KG1 (cell line): Measurements from ENCODE around the gene CRPPA.

Experiments
- DNase-seq: peaks from one replicate; lab custom pipeline; 2025; lab: John Stamatoyannopoulos, UW

Gene CRPPA

DNA sequence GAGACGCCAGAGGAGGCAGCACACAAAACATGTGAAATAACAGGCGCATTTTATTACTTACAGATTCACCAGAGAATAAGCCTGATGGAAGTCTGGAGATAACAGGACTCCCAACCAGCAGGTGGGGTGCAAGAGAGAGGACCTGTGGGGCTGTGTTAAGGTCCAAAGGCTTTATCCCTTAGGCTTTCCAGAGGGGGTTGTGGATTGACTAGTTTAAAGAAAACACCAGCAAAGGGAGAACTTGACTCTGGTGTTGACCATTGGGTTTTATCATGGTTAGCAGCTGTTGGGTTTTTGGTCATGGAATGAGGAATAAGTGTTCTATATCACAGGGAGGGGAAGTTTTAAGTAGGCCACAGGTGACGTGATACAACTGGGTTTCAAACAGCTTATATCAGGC, 1.6 kb upstream of the CRPPA start:
- DNase-seq: no peak

DNA sequence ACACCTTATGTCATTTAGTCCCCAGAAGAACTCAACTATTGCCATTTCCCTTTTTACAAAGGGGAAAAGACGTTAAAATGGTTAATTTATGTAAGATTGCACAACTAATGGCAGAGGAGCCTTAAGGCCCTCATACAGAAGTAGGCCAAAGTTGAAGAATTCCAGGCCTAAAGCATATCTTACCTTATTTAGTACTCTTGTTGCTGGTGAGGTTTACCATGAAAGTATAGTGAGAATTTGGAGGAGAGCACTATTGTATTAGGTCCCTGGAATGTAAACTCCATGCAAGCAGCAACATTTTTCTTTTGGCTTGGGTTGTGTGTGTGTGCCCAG, 731 bp upstream of the CRPPA start:
- peak; percentile 48 for DNase-seq

DNA sequence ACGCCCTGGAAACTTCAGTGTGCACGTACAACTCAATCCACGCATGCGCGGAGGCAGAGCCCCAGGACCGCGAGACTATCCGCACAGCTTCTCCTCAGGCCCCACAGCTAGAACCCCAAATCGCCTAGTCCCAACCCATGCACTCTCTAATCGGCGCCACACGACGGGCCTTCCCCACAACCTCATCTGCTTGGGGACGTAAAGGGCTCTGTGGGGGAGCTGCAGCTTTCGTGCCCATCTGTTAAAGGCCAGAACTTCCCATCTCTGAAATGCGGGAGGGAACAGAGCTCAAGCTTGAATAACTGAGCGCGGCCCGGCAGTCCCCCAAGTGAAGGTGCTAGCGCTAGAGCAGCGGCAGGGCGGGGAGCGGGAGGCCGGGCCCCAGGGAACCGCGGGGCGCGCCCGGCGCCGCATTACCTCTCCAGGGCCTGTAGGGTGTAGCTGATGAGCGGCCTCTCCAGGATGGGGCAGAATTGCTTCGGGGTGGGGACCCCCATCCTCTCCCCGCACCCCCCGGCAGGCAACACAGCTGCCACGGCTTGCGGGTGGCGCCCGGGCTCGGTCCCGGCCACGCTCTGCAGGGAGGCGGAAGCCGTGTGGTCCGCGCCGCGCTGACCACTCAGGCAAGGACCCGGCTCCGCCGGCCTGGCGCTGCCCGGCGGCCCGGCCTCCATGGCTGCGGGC, 547 bp downstream of the CRPPA start:
- DNase-seq: peak; percentile 93

DNA sequence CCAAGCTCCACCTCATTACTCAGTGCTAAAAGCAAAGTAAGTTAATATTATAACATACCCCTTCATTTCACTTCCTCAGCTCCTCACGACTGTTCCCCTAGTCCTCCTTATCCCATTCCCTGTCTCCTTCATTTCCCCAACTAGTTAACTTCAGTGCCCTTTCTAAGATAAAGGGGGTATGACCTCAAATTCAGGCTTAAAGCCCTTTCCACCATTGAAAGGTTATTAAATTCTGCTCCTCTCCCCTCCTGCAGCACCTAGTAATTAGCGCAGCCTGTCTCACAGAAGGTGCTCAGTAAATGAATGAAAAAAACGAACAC, 1.0 kb downstream of the CRPPA start:
- DNase-seq: no peak

DNA sequence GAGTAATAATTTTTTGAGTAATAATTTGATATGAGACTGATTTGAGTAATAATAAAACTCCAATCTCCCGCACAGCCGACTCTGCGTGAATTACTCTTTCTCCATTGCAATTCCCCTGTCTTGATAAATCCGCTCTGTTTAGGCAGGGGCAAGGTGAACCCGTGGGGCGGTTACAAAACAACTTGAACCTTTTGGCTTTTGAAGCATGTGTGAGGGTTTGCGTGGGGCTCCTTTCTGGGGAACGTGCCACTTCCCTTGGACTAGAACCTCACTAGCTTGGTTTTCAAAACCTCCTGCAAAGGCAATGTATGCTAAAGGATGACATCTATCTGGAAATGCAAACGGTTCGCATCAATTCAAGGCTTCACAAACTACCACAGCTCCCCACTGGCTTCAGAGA, 1.5 kb downstream of the CRPPA start:
- no peak for DNase-seq

DNA sequence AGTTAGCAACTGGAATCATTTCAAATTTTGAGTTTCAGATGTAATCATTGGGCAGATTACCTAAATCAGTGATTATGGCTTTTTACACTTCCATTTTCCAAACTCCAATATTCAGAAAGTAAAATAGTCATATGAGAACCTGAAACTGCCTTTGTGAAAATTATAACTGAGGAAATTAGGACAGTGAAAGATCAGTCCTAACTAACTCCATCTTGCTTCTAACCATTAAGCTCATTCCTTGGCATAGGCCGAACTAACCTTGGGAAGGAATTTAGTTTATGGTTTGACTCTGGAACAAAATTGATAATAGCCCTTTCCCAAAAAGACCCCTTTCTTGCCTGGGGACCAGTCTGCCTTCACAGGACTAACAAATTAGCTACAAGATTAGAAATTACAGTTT, 2.2 kb downstream of the CRPPA start:
- DNase-seq: no peak

DNA sequence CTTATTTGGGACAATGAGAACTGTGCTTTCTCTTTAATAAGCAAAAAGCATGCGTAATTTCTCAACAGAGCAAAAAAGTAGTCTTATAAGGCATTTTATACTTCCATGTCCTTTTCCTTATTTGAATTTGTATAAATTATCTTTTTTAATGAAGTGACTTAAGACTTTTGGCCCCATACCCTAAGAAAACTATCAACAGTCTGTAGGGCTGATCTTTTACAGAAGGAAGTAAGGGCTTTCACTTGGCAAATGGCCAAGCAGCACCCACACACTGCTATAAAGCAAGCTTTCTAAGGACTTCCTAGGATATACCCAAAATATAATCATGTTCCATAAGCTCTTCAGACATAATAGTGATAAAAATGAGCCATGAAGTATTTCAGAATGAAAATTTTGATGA, 3.4 kb downstream of the CRPPA start:
- no peak for DNase-seq

DNA sequence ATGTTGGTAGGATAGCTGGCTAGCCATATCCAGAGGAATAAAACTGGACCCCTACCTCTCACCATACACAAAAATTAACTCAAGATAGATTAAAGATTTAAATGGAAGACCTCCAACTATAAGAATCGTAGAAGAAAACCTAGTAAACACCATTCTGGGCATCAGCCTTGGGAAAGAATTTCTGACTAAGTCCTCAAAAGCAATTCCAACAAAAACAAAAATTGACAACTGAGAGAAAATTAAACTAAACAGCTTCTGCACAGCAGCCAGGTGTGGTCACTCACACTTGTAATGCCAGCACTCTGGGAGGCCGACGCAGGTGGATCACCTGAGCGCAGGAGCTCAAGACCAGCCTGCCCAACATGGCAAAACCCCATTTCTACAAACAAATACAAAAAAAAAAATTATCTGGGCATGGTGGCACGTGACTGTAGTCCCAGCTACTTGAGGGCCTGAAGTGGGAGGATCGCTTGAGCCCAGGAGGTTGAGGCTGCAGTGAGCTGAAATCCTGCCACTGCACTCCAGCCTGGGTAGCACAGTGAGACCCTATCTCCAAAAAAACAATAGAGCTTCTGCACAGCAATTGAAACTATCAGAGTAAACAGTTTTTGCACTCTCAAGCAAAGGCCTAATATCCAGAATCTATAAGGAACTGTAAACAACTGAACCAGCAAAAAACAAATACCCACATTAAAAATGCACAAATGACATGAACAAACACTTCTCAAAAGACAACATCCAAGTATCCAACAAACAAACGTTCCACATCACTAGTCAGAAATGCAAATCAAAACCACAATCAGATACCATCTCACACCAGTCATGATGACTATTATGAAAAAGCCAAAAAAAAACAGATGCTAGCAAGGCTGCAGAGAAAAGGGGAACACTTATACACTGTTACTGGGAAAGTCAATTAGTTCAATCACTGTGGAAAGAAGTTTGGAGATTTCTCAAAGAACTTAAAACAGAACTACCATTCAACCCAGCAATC, 4.8 kb downstream of the CRPPA start:
- no peak for DNase-seq

DNA sequence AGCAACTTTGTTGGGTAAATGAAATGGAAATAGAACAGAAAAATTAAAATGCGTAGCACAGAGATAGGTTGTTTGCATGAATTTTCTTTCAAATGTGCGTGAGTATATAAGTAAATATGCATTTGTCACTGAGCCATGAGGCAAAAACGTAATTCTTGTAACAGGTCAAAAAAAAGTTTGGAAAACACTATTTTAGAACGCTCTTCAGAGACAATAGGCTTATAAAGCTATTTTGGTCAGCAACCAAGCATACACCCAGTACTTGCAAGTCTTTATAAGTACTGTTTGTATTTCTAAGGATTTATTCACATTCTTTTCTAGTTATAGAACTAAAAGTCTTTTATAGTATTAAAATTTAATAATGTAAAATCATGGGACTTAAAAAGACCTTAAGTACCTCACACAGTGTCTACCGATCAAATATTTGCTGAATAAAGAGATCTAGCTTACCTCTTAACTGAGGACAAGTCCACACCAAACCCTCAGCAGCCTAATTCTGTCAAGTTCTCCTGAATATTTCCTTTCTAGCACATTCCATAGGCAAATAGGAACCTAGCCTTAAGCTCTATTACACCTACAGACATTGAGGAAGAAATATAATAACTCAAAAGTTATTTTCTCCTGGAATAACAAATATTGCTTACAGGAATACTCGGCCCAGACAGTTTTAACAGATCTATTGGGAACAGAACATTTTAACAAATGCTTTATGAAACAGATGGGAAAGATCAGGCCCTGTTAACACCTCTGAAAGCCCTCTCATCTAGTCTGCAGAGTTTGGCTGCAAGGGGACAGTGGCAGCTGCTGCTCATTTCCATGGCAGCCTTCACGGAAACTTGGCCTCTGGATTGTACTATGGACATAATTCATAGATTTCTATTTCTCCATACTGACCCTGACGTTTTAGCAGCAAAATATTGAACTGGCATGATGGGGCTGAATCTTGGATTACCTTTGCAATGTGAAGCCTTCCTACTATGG, 8.8 kb downstream of the CRPPA start:
- DNase-seq: no peak

DNA sequence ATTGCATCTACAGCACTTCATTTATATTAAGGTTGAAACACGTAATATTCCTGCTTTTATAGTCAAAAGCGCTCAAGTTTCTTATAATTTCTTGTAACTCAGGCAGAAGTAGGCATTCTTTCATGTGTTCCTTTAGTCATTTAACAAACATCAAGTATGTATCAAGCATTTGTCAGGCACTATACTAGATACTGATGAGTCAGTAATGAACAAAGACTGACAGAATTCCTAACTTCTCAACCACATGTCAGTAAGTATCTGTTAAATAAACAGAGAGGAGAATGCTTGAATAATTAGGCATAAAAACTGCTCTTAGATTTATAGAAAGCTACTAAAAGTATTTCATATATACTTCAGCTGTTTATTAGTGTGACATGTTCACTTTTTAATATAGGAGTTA, 9.9 kb downstream of the CRPPA start:
- no peak for DNase-seq

DNA sequence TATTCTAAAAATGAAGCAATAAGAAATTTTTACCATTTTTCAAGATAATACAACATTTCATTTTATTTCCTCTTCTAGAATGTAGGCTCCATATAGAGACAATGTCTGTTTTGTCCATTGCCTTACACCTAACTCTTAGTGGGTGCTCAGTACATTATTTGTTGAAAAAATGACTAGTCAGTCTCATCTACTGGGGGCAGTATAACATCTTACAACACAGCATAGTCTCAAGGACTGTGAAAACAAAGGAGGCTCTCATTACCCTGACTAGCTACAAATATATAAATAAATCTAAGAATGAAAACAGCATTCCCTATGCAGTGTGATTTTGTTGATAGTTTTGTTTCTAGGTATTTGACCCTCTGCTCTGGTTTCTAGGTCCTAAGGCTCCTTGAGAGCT, 11.6 kb downstream of the CRPPA start:
- no peak for DNase-seq

DNA sequence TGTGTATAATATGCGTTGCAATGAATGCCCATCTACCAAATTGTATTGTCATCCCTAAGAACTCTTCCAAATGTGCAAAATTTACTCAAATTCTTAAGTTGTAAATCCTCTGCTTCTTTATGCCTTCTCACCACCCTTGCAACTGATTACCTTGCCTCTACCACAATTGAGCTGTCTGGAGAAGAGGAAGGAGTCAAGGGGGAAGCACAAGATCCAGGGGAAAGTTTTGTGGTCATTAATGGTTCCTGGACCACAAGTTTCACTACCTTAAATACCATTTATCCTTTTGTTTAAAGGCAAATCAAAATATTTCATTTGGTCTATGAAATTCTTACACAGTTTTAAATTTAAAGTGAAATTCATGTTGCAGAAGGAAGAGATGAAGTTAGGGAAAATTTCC, 16.7 kb downstream of the CRPPA start:
- DNase-seq: no peak

DNA sequence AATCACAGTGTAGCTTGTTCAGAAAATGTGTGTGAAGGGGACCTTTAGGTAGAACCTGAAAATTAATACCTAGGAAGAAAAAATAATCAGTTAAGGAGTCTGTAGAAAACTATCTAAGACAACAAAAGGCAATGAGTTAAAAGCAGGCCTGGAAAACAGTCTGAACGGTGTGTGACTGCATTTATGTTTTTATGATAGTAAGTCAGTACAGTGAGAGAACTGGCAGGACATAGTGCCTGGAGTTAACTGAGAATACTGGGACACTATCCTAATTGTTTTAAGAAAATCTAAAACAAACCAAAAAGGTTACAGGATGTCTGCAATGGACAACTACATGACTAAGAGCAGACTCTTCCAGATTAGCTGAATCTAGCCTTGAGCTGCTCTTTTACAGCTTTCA, 17.9 kb downstream of the CRPPA start:
- no peak for DNase-seq

DNA sequence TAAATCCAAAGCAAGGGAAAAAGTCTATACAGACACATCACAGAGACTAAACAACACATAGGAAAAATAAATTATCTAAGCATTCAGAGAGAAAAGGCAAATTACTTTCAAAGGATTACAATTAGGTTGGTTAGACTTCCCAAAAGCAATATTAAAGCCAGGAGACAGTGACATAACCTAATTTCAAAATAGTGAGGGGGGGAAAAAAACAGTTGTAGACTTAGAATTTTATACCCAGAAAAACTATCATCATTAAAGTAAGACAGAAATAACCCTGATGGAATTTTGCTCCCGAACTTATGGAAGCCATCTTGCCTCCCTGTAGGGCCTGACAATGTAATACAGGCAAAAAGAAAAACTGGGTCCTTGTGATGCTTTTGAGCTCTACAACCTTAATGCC, 18.4 kb downstream of the CRPPA start:
- DNase-seq: no peak

DNA sequence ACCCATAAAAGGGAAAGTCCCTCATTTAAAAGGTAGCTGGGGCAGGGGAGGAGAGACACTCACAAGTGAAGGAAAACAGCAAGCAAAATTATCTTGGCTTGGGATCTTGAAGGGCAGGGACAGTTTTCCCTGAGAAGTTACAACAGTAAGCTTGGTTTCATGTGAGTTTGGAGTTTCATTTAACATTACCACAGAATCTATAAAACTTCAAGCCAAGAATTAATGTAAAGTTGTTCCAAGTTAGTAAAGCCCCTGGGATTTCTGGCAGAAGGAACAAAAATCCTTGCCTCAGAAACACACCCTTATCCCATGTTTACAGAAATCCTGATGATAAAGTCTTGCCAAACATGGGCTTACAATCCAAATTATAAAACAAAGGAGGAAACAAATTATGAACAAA, 19.2 kb downstream of the CRPPA start:
- DNase-seq: no peak

DNA sequence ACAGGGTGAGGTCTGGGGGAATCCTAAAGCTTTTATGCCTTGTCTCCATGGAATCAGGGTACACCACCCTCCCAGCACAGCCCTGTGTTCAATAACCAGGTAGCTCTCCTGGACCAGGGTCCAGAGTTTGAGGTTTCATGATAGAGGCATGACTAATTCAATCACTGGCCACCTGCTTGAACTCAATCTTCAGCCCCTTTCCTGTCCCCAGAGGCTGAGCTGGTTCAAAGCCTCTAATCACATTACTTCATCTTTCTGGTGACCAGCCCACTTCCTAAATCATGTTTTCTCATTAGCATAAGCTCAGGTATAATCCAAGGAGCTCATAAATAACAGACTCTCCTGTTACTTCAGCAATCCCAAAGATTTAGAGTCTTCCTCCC, 20.5 kb downstream of the CRPPA start:
- DNase-seq: no peak

DNA sequence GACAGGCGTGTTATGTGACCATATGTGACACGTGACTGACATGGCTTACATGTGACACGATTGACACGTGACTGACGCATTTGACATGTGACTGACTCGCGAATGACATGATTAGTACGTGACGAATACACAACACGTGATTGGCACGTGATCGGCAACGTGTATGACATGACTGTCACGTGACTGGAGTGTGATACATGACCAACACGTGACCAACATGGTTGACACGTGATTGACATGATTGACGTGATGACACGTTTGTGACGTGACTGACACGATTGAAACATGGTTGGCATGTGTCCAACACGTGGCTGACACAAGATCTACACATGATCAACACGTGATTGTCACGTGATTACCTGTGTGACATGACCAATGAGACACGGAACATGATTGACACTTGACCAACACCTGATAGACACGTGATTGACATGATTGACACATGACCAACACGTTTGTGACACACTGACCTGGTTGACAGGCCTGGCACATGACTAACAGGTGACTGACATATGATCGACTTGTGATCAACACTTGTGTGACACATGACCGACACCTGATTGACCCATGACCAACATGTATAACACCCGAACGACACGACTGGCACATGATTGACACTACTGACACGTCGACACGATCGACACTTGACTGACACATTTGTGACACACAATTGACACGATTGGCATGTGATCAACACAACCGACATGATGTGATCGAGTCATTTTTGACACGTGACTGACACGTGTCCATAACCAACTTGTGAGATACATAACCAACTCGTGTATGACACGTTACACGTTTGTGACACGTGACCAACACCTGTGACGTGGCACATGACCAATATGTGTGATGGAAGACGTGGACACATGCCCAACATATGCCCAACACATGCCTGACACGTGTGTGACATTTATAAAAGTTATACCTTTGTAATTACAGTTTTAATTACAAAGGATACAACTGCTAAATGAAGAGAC, 21.1 kb downstream of the CRPPA start:
- no peak for DNase-seq

DNA sequence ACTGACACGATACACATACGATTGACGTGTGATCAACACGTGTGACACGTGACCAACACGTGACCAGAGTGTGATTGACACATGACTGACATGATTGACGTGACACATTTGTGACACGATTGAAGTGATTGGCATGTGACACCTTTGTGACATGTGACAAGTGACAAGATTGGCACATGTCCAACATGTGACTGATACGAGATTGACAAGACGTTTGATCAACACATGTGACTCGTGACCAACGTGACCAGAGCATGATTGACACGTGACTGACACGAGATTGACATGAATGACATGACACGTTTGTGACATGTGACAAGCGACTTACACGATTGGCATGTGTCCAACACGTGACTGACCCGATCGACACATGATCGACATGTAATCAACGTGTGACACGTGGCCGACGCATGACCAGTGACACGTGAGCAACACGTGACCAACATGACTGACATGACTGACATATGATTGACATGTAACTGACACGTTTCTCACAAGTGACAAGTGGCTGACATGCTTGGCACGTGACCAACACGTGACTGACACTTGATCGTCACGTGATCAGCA, 22.0 kb downstream of the CRPPA start:
- no peak for DNase-seq

DNA sequence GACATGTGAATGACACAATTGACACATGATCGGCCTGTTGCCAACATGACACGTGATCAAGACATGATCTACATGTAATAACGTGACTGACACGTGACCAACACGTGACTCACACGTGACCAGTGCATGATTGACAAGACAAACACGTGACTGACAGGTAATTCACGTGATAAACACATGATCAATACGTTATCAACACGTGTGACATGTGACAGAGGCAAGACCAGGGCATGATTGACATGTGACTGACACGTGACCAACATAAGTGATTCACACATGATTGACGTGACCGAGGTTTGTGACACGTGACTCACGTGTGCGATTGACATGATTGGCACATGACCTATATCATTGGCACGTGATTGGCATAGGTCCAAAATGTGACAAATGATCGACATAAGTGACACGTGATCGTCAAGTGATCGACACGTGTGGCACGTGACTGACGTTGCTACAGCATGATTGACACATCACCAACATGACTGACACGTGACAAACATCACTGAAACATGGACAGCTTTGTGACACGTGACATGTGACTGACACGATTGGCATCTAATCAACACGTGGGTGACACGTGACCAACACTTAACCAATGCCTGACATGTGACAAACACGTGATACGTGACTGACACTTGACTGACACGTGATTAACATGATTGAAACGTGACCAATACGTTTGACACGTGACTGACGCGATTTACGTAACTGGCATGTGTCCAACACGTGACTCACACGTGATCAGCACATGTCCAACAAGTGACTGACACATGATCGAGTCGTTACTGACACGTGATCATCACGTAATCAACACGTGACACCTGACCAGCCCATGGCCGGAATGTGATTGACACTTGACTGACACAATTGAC, 23.0 kb downstream of the CRPPA start:
- no peak for DNase-seq
